GM12878 (cell line): Measurements from ENCODE around the gene CCDC9. TPM values are rescaled to one million over a fixed set of nuclear protein-coding genes. Genes with fewer than 3 reads are reported as not detected.

Experiments used
- ATAC-seq: fragments of 200-7000 bp; cut with Tn5 transposase; 3 replicates; pipeline ENCODE4 v1.9.1; 2020; ENCODE audit warnings: mild to moderate bottlenecking, moderate library complexity
- BruUV-seq: library from RNA; stranded (reverse); fragments of 400-500 nt; replicated peaks from 2 replicates; lab custom pipeline; 2021; lab: Mats Ljungman, UMichigan
- CTCF ChIA-PET: fragments of 300-600 bp; sonication (Branson Sonifier 250); formaldehyde crosslinking; extraction: SDS; loops from one replicate; lab custom pipeline; 2021; ENCODE audit warnings: inconsistent platforms; lab: Yijun Ruan, JAX
- POLR2A ChIA-PET: fragments of 350-600 bp; formaldehyde crosslinking; extraction: SDS; loops from one replicate; lab custom pipeline; 2021; ENCODE audit warnings: inconsistent platforms; lab: Charles Lee
- RAD21 ChIA-PET: fragments of 300-600 bp; sonication (Branson Sonifier 250); formaldehyde crosslinking; loops from one replicate; lab custom pipeline; 2023; ENCODE audit warnings: antibody characterized with exemption; ENCODE audit not compliant: unreplicated experiment; lab: Charles Lee
- SMC1A ChIA-PET: fragments of 300-600 bp; sonication (Branson Sonifier 250); formaldehyde crosslinking; loops from one replicate; lab custom pipeline; 2023; ENCODE audit not compliant: unreplicated experiment, uncharacterized antibody; lab: Charles Lee
- DNase-seq: peaks from one replicate; pipeline ENCODE4 v3.0.0-alpha.2; 2011; ENCODE audit warnings: low read depth, low spot score
- FAIRE-seq: peaks from 3 replicates; lab custom pipeline; 2011; peaks lifted over from hg19 to GRCh38; lab: Jason Lieb, UNC
- H2AFZ ChIP-seq: 2 replicates; pipeline ENCODE4 v1.6.0; 2011; ENCODE audit warnings: low read depth, low read length, control low read depth; ENCODE audit not compliant: control insufficient read depth
- H3K27ac ChIP-seq: 2 replicates; pipeline ENCODE4 v1.5.1; 2011; ENCODE audit warnings: control low read depth; ENCODE audit not compliant: control insufficient read depth, insufficient read depth
- H3K27me3 ChIP-seq, 2 experiments: replicated peaks in 1 of 2; 2 replicates each; pipeline versions ENCODE4 v1.6.0 to v1.6.1; 2011; ENCODE audit warnings: low read length in 1 of 2; ENCODE audit not compliant: control insufficient read depth in 2 of 2, insufficient read depth in 2 of 2
- H3K36me3 ChIP-seq, 2 experiments: 2 replicates each; pipeline ENCODE4 v1.5.1; 2011; ENCODE audit warnings: low read length in 1 of 2; ENCODE audit not compliant: control insufficient read depth in 2 of 2, insufficient read depth in 2 of 2
- H3K4me1 ChIP-seq: 2 replicates; pipeline ENCODE4 v1.6.1; 2011; ENCODE audit warnings: mild to moderate bottlenecking, low read length, moderate library complexity, mixed read lengths; ENCODE audit not compliant: control insufficient read depth, insufficient read depth
- H3K4me2 ChIP-seq: 2 replicates; pipeline ENCODE4 v1.6.0; 2011; ENCODE audit warnings: control low read depth; ENCODE audit not compliant: control insufficient read depth, insufficient read depth
- H3K4me3 ChIP-seq: fragments of 200-600 bp; sonication (generic); 2 replicates; pipeline ENCODE4 v1.5.1; 2016
- H3K79me2 ChIP-seq: 2 replicates; pipeline ENCODE4 v1.6.0; 2011; ENCODE audit warnings: low read length; ENCODE audit not compliant: control insufficient read depth, insufficient read depth
- H3K9ac ChIP-seq: 2 replicates; pipeline ENCODE4 v1.8.0; 2011; ENCODE audit warnings: low read length, control low read depth, mixed read lengths; ENCODE audit not compliant: control insufficient read depth, insufficient read depth
- H3K9me3 ChIP-seq: replicated peaks from 3 replicates; pipeline ENCODE4 v1.5.1; 2011; ENCODE audit warnings: mild to moderate bottlenecking, low read length; ENCODE audit not compliant: control insufficient read depth, insufficient read depth
- H4K20me1 ChIP-seq: 2 replicates; pipeline ENCODE4 v1.6.0; 2011; ENCODE audit not compliant: control insufficient read depth, insufficient read depth
- CTCF ChIP-seq, 3 experiments: IDR thresholded peaks in 2 of 3; conservative IDR thresholded peaks in 1 of 3; 2 replicates each; pipeline ENCODE4 v1.5.1; 2011; ENCODE audit warnings: low read depth in 3 of 3, low read length in 3 of 3, mild to moderate bottlenecking in 3 of 3, control low read depth in 2 of 3, moderate library complexity in 2 of 3, inconsistent platforms in 1 of 3, mixed read lengths in 1 of 3; ENCODE audit not compliant: control insufficient read depth in 2 of 3, insufficient read depth in 1 of 3; ENCODE audit errors: extremely low read depth in 1 of 3
- IKZF1 ChIP-seq: fragments of 450-650 bp; conservative IDR thresholded peaks from 2 replicates; pipeline ENCODE4 v1.6.1; 2017; ENCODE audit warnings: antibody characterized with exemption, mild to moderate bottlenecking
- IKZF2 ChIP-seq, 2 experiments: fragments of 450-650 bp; IDR thresholded peaks; 2 replicates each; pipeline ENCODE4 v1.6.1; 2017; ENCODE audit warnings: mild to moderate bottlenecking in 2 of 2, moderate library complexity in 2 of 2
- MAX ChIP-seq: IDR thresholded peaks from 2 replicates; pipeline ENCODE4 v1.6.1; 2012; ENCODE audit warnings: low read depth, low read length, improper control_type of control experiment
- MEF2A ChIP-seq: IDR thresholded peaks from 2 replicates; pipeline ENCODE4 v1.6.1; 2011; ENCODE audit warnings: low read depth, mild to moderate bottlenecking, low read length, moderate library complexity; ENCODE audit not compliant: insufficient read depth
- MEF2B ChIP-seq: fragments of 450-650 bp; IDR thresholded peaks from 2 replicates; pipeline ENCODE4 v1.6.1; 2018; ENCODE audit warnings: mild to moderate bottlenecking, moderate library complexity; ENCODE audit not compliant: partially characterized antibody, poor library complexity, severe bottlenecking
- NFYB ChIP-seq: IDR thresholded peaks from 2 replicates; pipeline ENCODE4 v1.6.1; 2011; ENCODE audit warnings: low read depth, mild to moderate bottlenecking, low read length, improper control_type of control experiment, moderate library complexity; ENCODE audit not compliant: insufficient read depth
- POU2F2 ChIP-seq: IDR thresholded peaks from 3 replicates; pipeline ENCODE4 v1.6.1; 2011; ENCODE audit warnings: low read depth, mild to moderate bottlenecking, low read length, borderline replicate concordance
- RUNX3 ChIP-seq: IDR thresholded peaks from 2 replicates; pipeline ENCODE4 v1.6.1; 2012; ENCODE audit warnings: low read length, inconsistent platforms
- WGBS: methylation state at CpG from one replicate; pipeline ENCODE4 v1.1.6; 2016; ENCODE audit warnings: low lambda C conversion rate; ENCODE audit not compliant: insufficient replicate concordance, insufficient coverage; ENCODE audit errors: missing lambda C conversion rate; 5-methylcytosine and 5-hydroxymethylcytosine counted together
- in situ Hi-C: fragments of 300-500 bp; cut with MboI; formaldehyde crosslinking; loops from 9 replicates; pipeline ENCODE4 v1.14.3; 2018; ENCODE audit warnings: mixed read lengths
- intact Hi-C: fragments of 100-400 bp; cut with micrococcal nuclease; formaldehyde crosslinking; loops from one replicate; pipeline ENCODE4 v1.14.2; 2022; ENCODE audit not compliant: unreplicated experiment
- polyA plus RNA-seq, 11 experiments: library from polyadenylated mRNA; depleted of rRNA in 4 of 11; unstranded in 6 of 11; stranded (reverse) in 5 of 11; fragments of >200 nt; fragmentation: Nextera tagmentation in 4 of 11; fragmentation: Illumina TruSeq in 1 of 11; extraction: Ambion mirVana in 4 of 11; extraction: Trizol in 1 of 11; gene quantifications; 1 replicate in 1 of 11; 2 replicates in 10 of 11; pipeline versions ENCODE4 v1.2.1 to v1.2.3, GENCODE V29; 2011 to 2016; ENCODE audit warnings: inconsistent platforms in 2 of 11, missing spikeins in 2 of 11, low read depth in 1 of 11
- total RNA-seq, 4 experiments: library from RNA; depleted of rRNA in 3 of 4; stranded (reverse); fragments of >200 nt in 3 of 4; fragmentation: Illumina TruSeq in 1 of 4; extraction: Trizol in 1 of 4; gene quantifications; 2 replicates each; pipeline versions ENCODE4 v1.2.1 to v1.2.3, GENCODE V29; 2013 to 2021

The CCDC9 gene
- total and polyA plus RNA-seq, 10 of the 15 experiments (the other 5 are each of a cell fraction or from before 2014, with no cell fraction given) = 0.18 to 17.5 (median 7.1) TPM; not detected in 1

- TF ChIP-seq IKZF1 = peak; percentile 50; the same call in 1 of the 2 replicates
- peak; percentile 54 for TF ChIP-seq NFYB
- TF ChIP-seq IKZF2 (IDR thresholded peaks at IDR 0.05) = peak in 1 of 2 experiments; percentile 13; a peak in 2 of 4 replicates
- TF ChIP-seq MEF2A = no peak
- 0 out of 2 replicates have a peak, but pooled peaks have one; percentile 10 for TF ChIP-seq RUNX3
- no peak for TF ChIP-seq POU2F2
- peak; percentile 86 for TF ChIP-seq MEF2B
- peak in 1 of 3 experiments; percentile 33; a peak in 2 of 6 replicates for TF ChIP-seq CTCF (IDR thresholded peaks at IDR 0.05 in 2 of 3, conservative IDR thresholded peaks at IDR 0.05 in 1 of 3; ENCODE audit: control insufficient read depth in 2 of 3, extremely low read depth in 1 of 3, insufficient read depth in 1 of 3, low read depth in 3 of 3, low read length in 3 of 3)
- TF ChIP-seq MAX = no peak
- in situ Hi-C loops (no loop called here), intact Hi-C loops (no loop called here)
- DNase-seq (no peak), FAIRE-seq (no peak), ATAC-seq (peak; percentile 79)
- Histone ChIP-seq H3K4me2 (peak within 1 kb of the TSS; percentile 25; the same call in 1 of the 2 replicates), H3K4me3 (no peak within 1 kb of the TSS), H3K27me3 (no peaks in the 10 kb centered on the region), H3K4me1 (peaks cover 2% of the 10 kb centered on the region), H2AFZ (no peak within 1 kb of the TSS), H3K27ac (no peak within 1 kb of the TSS), H4K20me1 (no peaks in the 10 kb centered on the region), H3K79me2 (no peaks in the 10 kb centered on the region), H3K9me3 (no peaks in the 10 kb centered on the region; the same call in 2 of the 3 replicates), H3K36me3 (no peaks in the 10 kb centered on the region; a peak in 1 of 4 replicates), H3K9ac (no peak within 1 kb of the TSS)
- SMC1A ChIA-PET = interaction anchor here (1.3 to 1.6 kb wide), 2 partner anchors 12 to 82 kb away, joined by 3 to 4 read pairs; no protein-coding TSS in a partner anchor
- CTCF ChIA-PET = interaction anchor here (0.7 to 2.1 kb wide), 3 partner anchors 8 to 42 kb away, joined by 5 to 16 read pairs (median 5); no protein-coding TSS in a partner anchor
- POLR2A ChIA-PET = interaction anchor here (0.7 kb wide), 2 partner anchors 28 to 684 kb away, joined by 3 to 5 read pairs; no protein-coding TSS in a partner anchor
- no TSS peak for BruUV-seq
- RAD21 ChIA-PET = interaction anchor here (0.9 to 1.0 kb wide), 2 partner anchors 39 to 81 kb away, joined by 3 to 7 read pairs; partner anchors contain the start of gene DHX34
- WGBS = 8% methylated on average over 12 of the region's 12 CpGs
Observed at GRCh38 chr19:47309608-47310007, 53.3 kb downstream of the CCDC9 start, which contains the start of gene C5AR1. C5AR1 (plus strand) TSS chr19:47309861; CDS start chr19:47309896, 35 bp downstream.
